Smooth muscle cell (in vitro differentiated cells): ENCODE measurements around the gene ADAP1. TPM values are rescaled to one million over a fixed set of nuclear protein-coding genes. Genes with fewer than 3 reads are reported as not detected.

Source experiments
- DNase-seq: peaks from one replicate; lab custom pipeline; 2025; ENCODE audit not compliant: unreplicated experiment; lab: John Stamatoyannopoulos, UW
- H2AFZ ChIP-seq: fragments of 200-600 bp; sonication (generic); 2 replicates; pipeline ENCODE4 v1.6.0; 2016; ENCODE audit warnings: antibody characterized with exemption, low read depth, mild to moderate bottlenecking
- H3F3A ChIP-seq: fragments of 200-600 bp; sonication (generic); 2 replicates; pipeline ENCODE4 v1.6.0; 2017; ENCODE audit warnings: antibody characterized with exemption, low read depth
- H3K27ac ChIP-seq: fragments of 200-600 bp; sonication (generic); 2 replicates; pipeline ENCODE4 v1.5.1; 2016; ENCODE audit warnings: low read depth, mild to moderate bottlenecking
- H3K27me3 ChIP-seq: fragments of 200-600 bp; sonication (generic); 2 replicates; pipeline ENCODE4 v1.6.1; 2016; ENCODE audit warnings: low read depth, mild to moderate bottlenecking
- H3K36me3 ChIP-seq: fragments of 200-600 bp; sonication (generic); 2 replicates; pipeline ENCODE4 v1.5.1; 2016; ENCODE audit warnings: low read depth
- H3K4me1 ChIP-seq: fragments of 200-600 bp; sonication (generic); 2 replicates; pipeline ENCODE4 v1.5.1; 2016; ENCODE audit warnings: low read depth
- H3K4me2 ChIP-seq: fragments of 200-600 bp; sonication (generic); 2 replicates; pipeline ENCODE4 v1.6.0; 2016; ENCODE audit warnings: mild to moderate bottlenecking
- H3K4me3 ChIP-seq: fragments of 200-600 bp; sonication (generic); 2 replicates; pipeline ENCODE4 v1.5.1; 2016; ENCODE audit warnings: mild to moderate bottlenecking
- H3K79me2 ChIP-seq: fragments of 200-600 bp; sonication (generic); 2 replicates; pipeline ENCODE4 v1.6.0; 2016; ENCODE audit warnings: low read depth, mild to moderate bottlenecking
- H3K9ac ChIP-seq: fragments of 200-600 bp; sonication (generic); 2 replicates; pipeline ENCODE4 v1.6.0; 2016; ENCODE audit warnings: low read depth
- H3K9me3 ChIP-seq: fragments of 200-600 bp; sonication (generic); replicated peaks from 2 replicates; pipeline ENCODE4 v1.5.1; 2016; ENCODE audit warnings: low read depth
- H4K20me1 ChIP-seq: fragments of 200-600 bp; sonication (generic); 2 replicates; pipeline ENCODE4 v1.6.0; 2016; ENCODE audit warnings: low read depth
- CTCF ChIP-seq: fragments of 200-600 bp; sonication (generic); IDR thresholded peaks from 2 replicates; pipeline ENCODE4 v1.5.1; 2017; ENCODE audit warnings: borderline replicate concordance, mild to moderate bottlenecking, antibody characterized with exemption; ENCODE audit not compliant: insufficient read depth, poor library complexity, severe bottlenecking
- WGBS: methylation state at CpG from one replicate; pipeline ENCODE4 v1.1.7; 2016; ENCODE audit warnings: low lambda C conversion rate; 5-methylcytosine and 5-hydroxymethylcytosine counted together
- polyA plus RNA-seq: library from polyadenylated mRNA; unstranded; fragments of >200 nt; fragmentation: Nextera tagmentation; extraction: Ambion mirVana; gene quantifications from 2 replicates; pipeline ENCODE4 v1.2.1, GENCODE V29; 2016
- total RNA-seq: library from RNA; depleted of rRNA; stranded (reverse); fragments of >200 nt; gene quantifications from 2 replicates; pipeline ENCODE4 v1.2.3, GENCODE V29; 2014

The ADAP1 gene
- total and polyA plus RNA-seq, 2 experiments from 2014 or later = 1.3 to 2.0 TPM

DNA sequence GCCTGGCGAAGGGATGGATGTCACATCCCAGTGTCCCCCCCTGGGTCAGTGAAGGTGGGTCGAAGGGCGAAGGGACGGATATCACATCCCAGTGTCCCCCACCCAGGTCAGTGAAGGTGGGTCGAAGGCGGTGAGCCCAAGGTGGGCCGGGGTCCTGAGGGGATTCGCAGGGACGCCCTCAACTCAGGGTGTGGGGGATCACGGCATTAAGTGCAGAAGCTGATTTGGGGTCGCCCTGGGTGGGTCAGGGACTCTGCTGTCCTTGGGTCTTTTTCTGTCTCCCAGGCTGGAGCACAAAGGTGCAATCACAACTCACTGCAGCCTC is 21.9 kb downstream of the ADAP1 start:
- Histone ChIP-seq H3K9me3 (no peaks in the 10 kb centered on the region), H3K79me2 (no peaks in the 10 kb centered on the region), H2AFZ (no peak overlapping the region), H3K27ac (no peak overlapping the region), H3K4me2 (no peak overlapping the region), H3K36me3 (no peaks in the 10 kb centered on the region), H3K4me1 (no peaks in the 10 kb centered on the region), H3K4me3 (no peak overlapping the region), H3K9ac (no peak overlapping the region), H3F3A (no peaks in the 10 kb centered on the region), H3K27me3 (no peaks in the 10 kb centered on the region), H4K20me1 (no peaks in the 10 kb centered on the region)
- no peak for DNase-seq
- no peak for TF ChIP-seq CTCF
- 98% methylated on average over 11 of the region's 11 CpGs for WGBS

DNA sequence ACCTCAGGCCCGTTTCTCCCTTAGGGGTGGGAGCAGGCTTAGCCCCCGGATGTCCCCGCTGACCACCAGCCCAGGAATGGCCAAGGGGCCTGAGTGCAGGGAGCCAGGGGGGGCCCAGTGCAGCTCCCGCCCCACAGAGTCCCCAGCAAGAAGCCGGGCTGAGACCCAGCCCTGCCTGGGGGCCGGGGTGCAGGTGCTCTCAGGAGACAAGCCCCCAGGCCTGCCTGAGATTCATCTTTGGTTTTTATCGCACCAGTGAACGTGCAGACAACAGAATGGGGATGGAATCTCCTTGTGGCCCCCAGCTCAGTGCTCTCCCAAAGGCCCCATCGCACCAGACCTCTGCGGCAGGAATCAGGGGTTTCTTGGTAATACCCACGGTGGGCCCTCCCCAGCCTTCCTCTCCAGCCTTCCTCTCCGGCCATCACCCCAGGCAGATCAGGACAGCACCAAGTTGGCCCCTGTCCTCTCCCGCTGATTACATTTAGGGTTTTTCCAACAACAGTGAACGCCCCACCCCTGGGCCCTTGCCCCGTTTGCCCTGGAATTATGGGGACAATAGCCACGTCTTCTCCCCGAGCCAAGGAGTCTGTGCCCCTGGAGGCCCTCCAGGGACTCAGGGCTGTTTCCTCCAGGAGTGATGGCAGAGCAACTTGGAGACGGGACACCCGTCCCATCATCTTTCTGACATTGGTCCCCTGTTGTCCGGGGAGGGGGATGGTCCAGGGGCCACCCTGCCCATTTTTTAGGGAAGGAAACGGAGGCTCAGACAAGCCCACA is 22.4 kb downstream of the ADAP1 start:
- Histone ChIP-seq H3K27ac (no peak overlapping the region), H3K36me3 (no peaks in the 10 kb centered on the region), H4K20me1 (no peaks in the 10 kb centered on the region), H2AFZ (no peak overlapping the region), H3F3A (no peaks in the 10 kb centered on the region), H3K4me1 (no peaks in the 10 kb centered on the region), H3K4me2 (no peak overlapping the region), H3K9me3 (no peaks in the 10 kb centered on the region), H3K79me2 (no peaks in the 10 kb centered on the region), H3K27me3 (no peaks in the 10 kb centered on the region), H3K4me3 (no peak overlapping the region), H3K9ac (no peak overlapping the region)
- no peak for TF ChIP-seq CTCF
- no peak for DNase-seq
- WGBS = 92% methylated on average over 20 of the region's 21 CpGs

DNA sequence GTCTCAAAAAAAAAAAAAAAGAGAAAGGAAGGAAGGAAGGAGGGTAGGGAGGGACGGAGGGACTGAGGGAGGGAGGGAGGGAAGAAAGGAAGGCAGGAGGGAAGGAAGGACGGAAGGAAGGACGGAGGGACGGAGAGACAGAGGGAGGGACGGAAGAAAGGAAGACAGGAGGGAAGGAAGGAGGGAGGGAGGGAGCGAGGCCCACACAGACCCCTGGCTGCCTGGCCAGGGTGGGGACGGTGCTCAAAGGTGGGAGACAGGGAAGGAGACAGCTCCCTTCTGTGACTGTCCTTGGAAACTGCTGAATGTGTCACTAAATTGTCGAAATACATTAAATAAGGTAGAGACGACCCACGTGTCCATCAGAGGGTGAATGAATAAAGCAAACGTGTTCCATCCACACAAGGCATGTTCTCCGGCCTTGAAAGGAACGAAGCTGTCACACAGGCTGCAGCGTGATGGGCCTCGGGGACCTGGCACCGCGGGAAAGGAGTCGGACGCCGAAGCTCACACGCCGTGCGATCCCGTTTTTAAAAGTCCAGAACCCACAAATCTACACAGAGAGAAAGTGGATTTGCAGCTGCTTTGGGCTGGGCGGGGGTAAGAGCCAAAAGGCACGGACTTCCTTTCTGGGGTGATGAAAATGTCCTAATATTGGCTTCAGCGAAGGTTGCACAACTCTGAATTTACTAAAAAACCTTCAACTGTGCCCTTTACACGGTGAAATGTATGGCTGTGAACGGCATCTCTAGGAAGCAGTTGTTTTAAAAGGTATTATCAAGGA is 23.3 kb downstream of the ADAP1 start:
- Histone ChIP-seq H3K4me3 (no peak overlapping the region), H3K4me1 (no peaks in the 10 kb centered on the region), H3K4me2 (no peak overlapping the region), H3K79me2 (no peaks in the 10 kb centered on the region), H3F3A (no peaks in the 10 kb centered on the region), H3K27me3 (no peaks in the 10 kb centered on the region), H3K27ac (no peak overlapping the region), H3K9ac (no peak overlapping the region), H3K36me3 (no peaks in the 10 kb centered on the region), H2AFZ (no peak overlapping the region), H4K20me1 (no peaks in the 10 kb centered on the region), H3K9me3 (no peaks in the 10 kb centered on the region)
- DNase-seq = no peak
- TF ChIP-seq CTCF = no peak
- 87% methylated on average over 24 of the region's 29 CpGs for WGBS

GRCh38 chr7:929311-929711 is 25.2 kb downstream of the ADAP1 start:
- no peaks in the 10 kb centered on the region for H3K4me1 ChIP-seq
- no peak overlapping the region for H3K4me2 ChIP-seq
- DNase-seq = no peak
- H2AFZ ChIP-seq = no peak overlapping the region
- H4K20me1 ChIP-seq = no peaks in the 10 kb centered on the region
- peak overlapping the region; percentile 57 for H3K9ac ChIP-seq
- WGBS = 84% methylated on average over 14 of the region's 14 CpGs
- no peaks in the 10 kb centered on the region for H3F3A ChIP-seq
- no peak for TF ChIP-seq CTCF
- no peaks in the 10 kb centered on the region for H3K27me3 ChIP-seq
- H3K4me3 ChIP-seq = no peak overlapping the region
- H3K27ac ChIP-seq = peak overlapping the region; percentile 78
- no peaks in the 10 kb centered on the region for H3K79me2 ChIP-seq
- H3K36me3 ChIP-seq = no peaks in the 10 kb centered on the region
- no peaks in the 10 kb centered on the region for H3K9me3 ChIP-seq
